Measurements from ENCODE around the gene KRT31. TPM values are rescaled to one million over a fixed set of nuclear protein-coding genes. Genes with fewer than 3 reads are reported as not detected.
"Not testable (repeated sequence)": the region's sequence is repeated elsewhere in the genome, so short reads cannot be mapped to it uniquely, and the experiment has no call there.

The KRT31 gene
- total and polyA plus RNA-seq, 8 donors = not detected

- no peaks in the 10 kb centered on the region for H3K36me3 ChIP-seq
- no peaks in the 10 kb centered on the region for H3K4me1 ChIP-seq
- intact Hi-C loops (cut with DNase I) = no loop called here
- ATAC-seq (no peak), FAIRE-seq (no peak), DNase-seq (no peak)
- no peaks in the 10 kb centered on the region for H3K27me3 ChIP-seq
- H3K4me3 ChIP-seq = no peak overlapping the region
- whole genome bisulfite sequencing, 2 donors = 65 to 71% methylated on average over 7 of the region's 7 CpGs
- H3K9me3 ChIP-seq = no peaks in the 10 kb centered on the region
- no peak overlapping the region for H3K27ac ChIP-seq
- no peak for TF ChIP-seq CTCF (IDR thresholded peaks at IDR 0.05)
These were observed 6.9 kb downstream of the KRT31 start for GRCh38 chr17:41390411-41390938.

- Histone ChIP-seq H3K27me3 (peaks cover 0 to 7% (median 0%) of the 10 kb centered on the region in 4 donors), H3K4me1 (no peaks in the 10 kb centered on the region), H3K9me3 (no peaks in the 10 kb centered on the region), H3K27ac (no peak overlapping the region), H3K36me3 (no peaks in the 10 kb centered on the region), H3K4me3 (no peak overlapping the region)
- no peak for FAIRE-seq
- 51 to 70% methylated on average over 4 of the region's 4 CpGs for WGBS, 2 donors
- intact Hi-C loops (cut with DNase I) = no loop called here
- ATAC-seq = no peak
- no peak for DNase-seq
- TF ChIP-seq CTCF (IDR thresholded peaks at IDR 0.05) = no peak
These were observed 9.7 kb downstream of the KRT31 start for GRCh38 chr17:41387670-41388069.

- no peak for ATAC-seq
- no peak for DNase-seq
- H3K4me3 ChIP-seq = no peak overlapping the region
- H3K27me3 ChIP-seq = peaks cover 0 to 7% (median 0%) of the 10 kb centered on the region in 4 donors
- 90 to 97% methylated on average over 1 of the region's 1 CpG for WGBS, 2 donors
- H3K4me1 ChIP-seq = no peaks in the 10 kb centered on the region
- intact Hi-C loops (cut with DNase I) = no loop called here
- no peaks in the 10 kb centered on the region for H3K36me3 ChIP-seq
- FAIRE-seq = no peak
- TF ChIP-seq CTCF (IDR thresholded peaks at IDR 0.05) = no peak
- no peak overlapping the region for H3K27ac ChIP-seq
- no peaks in the 10 kb centered on the region for H3K9me3 ChIP-seq
These were observed 11.2 kb downstream of the KRT31 start for GRCh38 chr17:41386227-41386626.

- no peaks in the 10 kb centered on the region for H3K36me3 ChIP-seq
- no peak for TF ChIP-seq CTCF (IDR thresholded peaks at IDR 0.05)
- FAIRE-seq = no peak
- H3K4me1 ChIP-seq = no peaks in the 10 kb centered on the region
- WGBS, 2 donors = 75 to 78% methylated on average over 1 of the region's 1 CpG
- no peak for DNase-seq
- intact Hi-C loops (cut with DNase I) = no loop called here
- H3K9me3 ChIP-seq = no peaks in the 10 kb centered on the region
- no peak overlapping the region for H3K27ac ChIP-seq
- H3K27me3 ChIP-seq = peaks cover 0 to 7% (median 0%) of the 10 kb centered on the region in 4 donors
- no peak overlapping the region for H3K4me3 ChIP-seq
- ATAC-seq = no peak
These were observed 13.7 kb downstream of the KRT31 start for GRCh38 chr17:41383690-41384089.

GRCh38 chr17:41382394-41382793 lies 15.0 kb downstream of the KRT31 start:
- intact Hi-C loops (cut with DNase I) = no loop called here
- TF ChIP-seq CTCF (IDR thresholded peaks at IDR 0.05) = no peak
- ATAC-seq = no peak
- H3K9me3 ChIP-seq = no peaks in the 10 kb centered on the region
- no peak overlapping the region for H3K4me3 ChIP-seq
- no peak overlapping the region for H3K27ac ChIP-seq
- no peak for DNase-seq
- WGBS, 2 donors = 91 to 93% methylated on average over 1 of the region's 1 CpG
- H3K27me3 ChIP-seq = peaks cover 0 to 7% (median 0%) of the 10 kb centered on the region in 4 donors
- no peak for FAIRE-seq
- H3K36me3 ChIP-seq = no peaks in the 10 kb centered on the region
- H3K4me1 ChIP-seq = no peaks in the 10 kb centered on the region

- FAIRE-seq; H3K4me1 ChIP-seq; ATAC-seq; H3K27me3 ChIP-seq; H3K4me3 ChIP-seq; H3K27ac ChIP-seq; H3K9me3 ChIP-seq; intact Hi-C loops (cut with DNase I); H3K36me3 ChIP-seq; DNase-seq: not testable (repeated sequence)
- WGBS, 2 donors = 71 to 75% methylated on average over 10 to 13 of the region's 13 CpGs
These were observed 15.5 kb downstream of the KRT31 start, which contains the start of gene KRT34 for GRCh38 chr17:41381943-41382342. TSS of gene KRT34 (minus strand) at chr17:41382306. CDS start at chr17:41382246, 60 bp downstream.

- H3K27ac ChIP-seq; H3K9me3 ChIP-seq; ATAC-seq; H3K36me3 ChIP-seq; FAIRE-seq; DNase-seq; H3K27me3 ChIP-seq; intact Hi-C loops (cut with DNase I); H3K4me1 ChIP-seq; H3K4me3 ChIP-seq: not testable (repeated sequence)
- 70 to 84% methylated on average over 7 of the region's 7 CpGs for WGBS, 2 donors
These were observed 17.3 kb downstream of the KRT31 start for GRCh38 chr17:41380091-41380490.
